ENCODE measurements around the gene SLC22A13. TPM values are rescaled to one million over a fixed set of nuclear protein-coding genes. Genes with fewer than 3 reads are reported as not detected.

Gene SLC22A13
- total RNA-seq, 4 donors from 2014 or later, result 0.78 TPM; not detected in 3

GRCh38 chr3:38268522-38268921 lies 2.9 kb downstream of the SLC22A13 start:
- no peaks in the 10 kb centered on the region for H3K9me3 ChIP-seq
- no peak for DNase-seq (ENCODE audit: low spot score in 2 of 2)
- no peak overlapping the region for H3K4me3 ChIP-seq
- no peaks in the 10 kb centered on the region for H3K36me3 ChIP-seq
- H3K27me3 ChIP-seq, result no peaks in the 10 kb centered on the region
- no peak overlapping the region for H3K27ac ChIP-seq
- no peak for TF ChIP-seq POLR2A (IDR thresholded peaks at IDR 0.05)
- TF ChIP-seq CTCF (IDR thresholded peaks at IDR 0.05), result no peak
- TF ChIP-seq EP300 (IDR thresholded peaks at IDR 0.05), result no peak
- WGBS, 2 donors, result 48 to 60% methylated on average over 1 of the region's 1 CpG
- no peaks in the 10 kb centered on the region for H3K4me1 ChIP-seq

- Histone ChIP-seq H3K27ac (no peak overlapping the region), H3K27me3 (no peaks in the 10 kb centered on the region), H3K4me3 (no peak overlapping the region), H3K9me3 (no peaks in the 10 kb centered on the region), H3K36me3 (peaks cover 0 to 17% (median 0%) of the 10 kb centered on the region in 3 donors), H3K4me1 (no peaks in the 10 kb centered on the region)
- WGBS, 2 donors, result 52 to 61% methylated on average over 3 of the region's 3 CpGs
- TF ChIP-seq POLR2A (IDR thresholded peaks at IDR 0.05) (no peak), EP300 (IDR thresholded peaks at IDR 0.05) (no peak), CTCF (IDR thresholded peaks at IDR 0.05) (no peak)
- DNase-seq (ENCODE audit: low spot score in 2 of 2), result no peak
These were observed 5.0 kb downstream of the SLC22A13 start for GRCh38 chr3:38270606-38271005.

GRCh38 chr3:38271553-38271952 lies 5.9 kb downstream of the SLC22A13 start:
- no peaks in the 10 kb centered on the region for H3K4me1 ChIP-seq

GRCh38 chr3:38274864-38275649 lies 9.4 kb downstream of the SLC22A13 start:
- Histone ChIP-seq H3K4me1 (no peaks in the 10 kb centered on the region), H3K4me3 (no peak overlapping the region), H3K27me3 (no peaks in the 10 kb centered on the region), H3K27ac (no peak overlapping the region), H3K36me3 (peaks cover 0 to 45% (median 0%) of the 10 kb centered on the region in 3 donors), H3K9me3 (no peaks in the 10 kb centered on the region)
- WGBS, 2 donors, result 90 to 94% methylated on average over 17 to 21 of the region's 21 CpGs
- DNase-seq (ENCODE audit: low spot score in 2 of 2), result no peak
- TF ChIP-seq POLR2A (IDR thresholded peaks at IDR 0.05) (no peak), EP300 (IDR thresholded peaks at IDR 0.05) (no peak), CTCF (IDR thresholded peaks at IDR 0.05) (no peak)

More at GRCh38 chr3:38271553-38271952, 5.9 kb downstream of the SLC22A13 start:
- TF ChIP-seq POLR2A (IDR thresholded peaks at IDR 0.05) (no peak), CTCF (IDR thresholded peaks at IDR 0.05) (no peak), EP300 (IDR thresholded peaks at IDR 0.05) (no peak)
- H3K36me3 ChIP-seq, result peaks cover 0 to 26% (median 0%) of the 10 kb centered on the region in 3 donors
- 84 to 92% methylated on average over 5 of the region's 5 CpGs for WGBS, 2 donors
- H3K27ac ChIP-seq, result no peak overlapping the region
- no peak for DNase-seq (ENCODE audit: low spot score in 2 of 2)
- no peaks in the 10 kb centered on the region for H3K27me3 ChIP-seq
- H3K4me3 ChIP-seq, result no peak overlapping the region
- H3K9me3 ChIP-seq, result no peaks in the 10 kb centered on the region

GRCh38 chr3:38275658-38276057 lies 10.0 kb downstream of the SLC22A13 start:
- 87 to 99% methylated on average over 7 to 8 of the region's 8 CpGs for WGBS, 2 donors

More at GRCh38 chr3:38275658-38276057, 10.0 kb downstream of the SLC22A13 start:
- Histone ChIP-seq H3K4me1 (no peaks in the 10 kb centered on the region), H3K9me3 (no peaks in the 10 kb centered on the region), H3K4me3 (no peak overlapping the region), H3K27me3 (no peaks in the 10 kb centered on the region), H3K27ac (no peak overlapping the region), H3K36me3 (peaks cover 0 to 45% (median 0%) of the 10 kb centered on the region in 3 donors)
- no peak for DNase-seq (ENCODE audit: low spot score in 2 of 2)
- TF ChIP-seq EP300 (IDR thresholded peaks at IDR 0.05) (no peak), CTCF (IDR thresholded peaks at IDR 0.05) (no peak), POLR2A (IDR thresholded peaks at IDR 0.05) (no peak)
